Endothelial cell (in vitro differentiated cells): Measurements from ENCODE around the gene ZNF366. TPM values are rescaled to one million over a fixed set of nuclear protein-coding genes. Genes with fewer than 3 reads are reported as not detected.

Experiments
- DNase-seq: peaks from one replicate; pipeline ENCODE4 v3.0.0; 2021; ENCODE audit warnings: low spot score
- H3K27ac Mint-ChIP-seq: one replicate; pipeline ENCODE4 v1.8.0; 2021; ENCODE audit warnings: mixed read lengths, inconsistent platforms; ENCODE audit not compliant: unreplicated experiment
- H3K27me3 Mint-ChIP-seq: one replicate; pipeline ENCODE4 v1.8.0; 2021; ENCODE audit warnings: mild to moderate bottlenecking, moderate library complexity, mixed read lengths, inconsistent platforms; ENCODE audit not compliant: unreplicated experiment
- H3K36me3 Mint-ChIP-seq: one replicate; pipeline ENCODE4 v1.8.0; 2021; ENCODE audit warnings: mild to moderate bottlenecking, low read depth, mixed read lengths, inconsistent platforms; ENCODE audit not compliant: unreplicated experiment
- H3K4me1 Mint-ChIP-seq: one replicate; pipeline ENCODE4 v1.8.0; 2021; ENCODE audit warnings: mild to moderate bottlenecking, mixed read lengths, inconsistent platforms; ENCODE audit not compliant: unreplicated experiment
- H3K4me3 Mint-ChIP-seq: one replicate; pipeline ENCODE4 v1.8.0; 2021; ENCODE audit warnings: mild to moderate bottlenecking, mixed read lengths, inconsistent platforms; ENCODE audit not compliant: unreplicated experiment
- H3K9me3 Mint-ChIP-seq: one replicate; pipeline ENCODE4 v1.8.0; 2021; ENCODE audit warnings: mixed read lengths, inconsistent platforms; ENCODE audit not compliant: unreplicated experiment
- CTCF ChIP-seq: fragments of 200-600 bp; sonication (generic); IDR thresholded peaks from one replicate; pipeline ENCODE4 v1.5.0; 2021; ENCODE audit warnings: antibody characterized with exemption; ENCODE audit not compliant: unreplicated experiment
- total RNA-seq: library from RNA; stranded (reverse); fragmentation: NEBNext Ultra II Directional; extraction: Animal tissue kit (Norgen Biotek cat#: 25700); gene quantifications from one replicate; pipeline ENCODE4 v1.2.1, GENCODE V29; 2021; ENCODE audit not compliant: unreplicated experiment

Gene ZNF366
- total RNA-seq, 1 donor from 2014 or later, result 23.3 TPM

GRCh38 chr5:72512593-72512860 lies 5.3 kb upstream of the ZNF366 start:
- Mint-ChIP-seq H3K27me3 (peaks cover 5% of the 10 kb centered on the region), H3K27ac (no peak overlapping the region), H3K4me1 (peaks cover 27% of the 10 kb centered on the region), H3K9me3 (no peaks in the 10 kb centered on the region), H3K4me3 (no peak overlapping the region), H3K36me3 (no peaks in the 10 kb centered on the region)
- no peak for TF ChIP-seq CTCF
- no peak for DNase-seq

DNA sequence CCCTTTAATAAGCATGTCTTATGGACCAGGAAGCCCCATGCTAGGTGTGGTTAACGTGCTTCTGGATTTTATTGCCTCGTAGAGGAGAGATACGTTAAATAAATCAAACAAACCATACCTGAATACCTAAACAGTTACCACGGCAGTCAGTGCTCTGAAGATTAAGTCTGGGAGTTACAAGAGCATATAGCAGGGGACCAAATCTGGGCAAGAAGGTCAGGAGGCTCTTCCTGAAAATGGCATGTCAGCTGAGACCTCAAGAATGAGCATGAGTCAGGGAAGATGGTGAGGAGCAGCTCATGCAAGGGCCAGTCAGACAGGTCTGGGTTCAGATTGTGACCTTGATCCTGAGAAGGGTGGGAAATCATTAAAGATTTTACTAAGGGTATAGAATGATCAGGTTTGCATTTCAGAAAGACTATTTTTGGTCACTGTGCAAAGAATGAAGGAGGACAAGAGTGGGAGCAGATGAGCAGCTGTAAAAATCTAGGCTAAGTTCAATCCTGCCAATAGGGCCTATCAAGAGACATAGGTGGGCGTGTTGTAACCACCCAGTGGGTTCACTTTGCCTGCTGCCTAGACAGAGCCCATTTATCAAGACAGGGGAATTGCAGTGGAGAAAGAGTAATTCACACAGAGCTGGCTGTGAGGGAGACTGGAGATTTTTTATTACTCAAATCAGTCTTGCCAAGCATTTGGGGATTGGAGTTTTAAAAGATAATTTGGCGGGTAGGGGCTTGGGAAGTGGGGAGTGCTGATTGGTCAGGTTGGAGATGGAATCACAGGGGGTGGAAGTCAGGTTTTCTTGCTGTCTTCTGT lies 4.8 kb upstream of the ZNF366 start:
- no peaks in the 10 kb centered on the region for H3K36me3 Mint-ChIP-seq
- H3K4me1 Mint-ChIP-seq, result peaks cover 31% of the 10 kb centered on the region
- peaks cover 5% of the 10 kb centered on the region for H3K27me3 Mint-ChIP-seq
- no peaks in the 10 kb centered on the region for H3K9me3 Mint-ChIP-seq
- no peak for TF ChIP-seq CTCF
- no peak for DNase-seq
- H3K27ac Mint-ChIP-seq, result no peak overlapping the region
- no peak overlapping the region for H3K4me3 Mint-ChIP-seq

GRCh38 chr5:72511366-72511765 lies 4.2 kb upstream of the ZNF366 start:
- H3K36me3 Mint-ChIP-seq, result no peaks in the 10 kb centered on the region
- no peak for DNase-seq

GRCh38 chr5:72510610-72511181 lies 3.5 kb upstream of the ZNF366 start:
- Mint-ChIP-seq H3K36me3 (no peaks in the 10 kb centered on the region), H3K27me3 (peaks cover 5% of the 10 kb centered on the region), H3K4me1 (peaks cover 36% of the 10 kb centered on the region), H3K9me3 (no peaks in the 10 kb centered on the region), H3K27ac (no peak overlapping the region), H3K4me3 (peak overlapping the region; percentile 6)
- no peak for TF ChIP-seq CTCF
- DNase-seq, result no peak

More at GRCh38 chr5:72511366-72511765, 4.2 kb upstream of the ZNF366 start:
- peak overlapping the region; percentile 6 for H3K4me3 Mint-ChIP-seq
- no peak overlapping the region for H3K27ac Mint-ChIP-seq
- no peak for TF ChIP-seq CTCF
- H3K27me3 Mint-ChIP-seq, result peaks cover 5% of the 10 kb centered on the region
- peaks cover 35% of the 10 kb centered on the region for H3K4me1 Mint-ChIP-seq
- no peaks in the 10 kb centered on the region for H3K9me3 Mint-ChIP-seq

DNA sequence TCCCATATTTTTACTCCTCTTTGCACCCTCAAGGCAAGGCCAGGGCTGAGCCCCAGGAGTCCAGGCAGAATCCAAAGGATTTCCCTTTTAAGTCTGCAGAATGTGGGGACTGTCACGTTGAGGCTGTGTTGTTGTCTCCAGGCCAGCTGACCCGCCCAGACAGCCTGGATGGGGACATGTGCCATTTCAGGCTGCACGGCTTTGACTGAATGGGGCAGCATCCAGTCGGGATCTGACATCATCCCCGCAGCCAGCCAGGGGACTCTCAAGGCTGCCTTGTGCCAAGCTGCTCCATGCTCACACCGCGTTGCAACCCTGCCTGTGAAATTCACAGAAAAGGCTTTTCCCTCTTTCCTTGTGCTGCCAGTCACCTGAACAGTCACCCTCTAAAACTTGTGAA lies 2.2 kb upstream of the ZNF366 start:
- H3K4me1 Mint-ChIP-seq, result peaks cover 48% of the 10 kb centered on the region
- no peak overlapping the region for H3K27ac Mint-ChIP-seq
- peaks cover 3% of the 10 kb centered on the region for H3K27me3 Mint-ChIP-seq
- TF ChIP-seq CTCF, result no peak
- no peaks in the 10 kb centered on the region for H3K9me3 Mint-ChIP-seq
- no peak overlapping the region for H3K4me3 Mint-ChIP-seq
- no peak for DNase-seq
- H3K36me3 Mint-ChIP-seq, result no peaks in the 10 kb centered on the region
